Breast epithelium (tissue), 3 donors: ENCODE data around the gene CDH23.

Experiments
- CTCF ChIP-seq, 3 donors: fragments of 450-650 bp; IDR thresholded peaks; one replicate each; pipeline ENCODE4 v1.5.1; 2016 to 2017; ENCODE audit warnings: antibody characterized with exemption in 3 of 3, mild to moderate bottlenecking in 3 of 3, moderate library complexity in 3 of 3
- POLR2AphosphoS5 ChIP-seq, 3 donors: sonication (generic); formaldehyde crosslinking; IDR thresholded peaks; one replicate each; pipeline ENCODE4 v1.6.1; 2017; ENCODE audit warnings: antibody characterized with exemption in 3 of 3

DNA sequence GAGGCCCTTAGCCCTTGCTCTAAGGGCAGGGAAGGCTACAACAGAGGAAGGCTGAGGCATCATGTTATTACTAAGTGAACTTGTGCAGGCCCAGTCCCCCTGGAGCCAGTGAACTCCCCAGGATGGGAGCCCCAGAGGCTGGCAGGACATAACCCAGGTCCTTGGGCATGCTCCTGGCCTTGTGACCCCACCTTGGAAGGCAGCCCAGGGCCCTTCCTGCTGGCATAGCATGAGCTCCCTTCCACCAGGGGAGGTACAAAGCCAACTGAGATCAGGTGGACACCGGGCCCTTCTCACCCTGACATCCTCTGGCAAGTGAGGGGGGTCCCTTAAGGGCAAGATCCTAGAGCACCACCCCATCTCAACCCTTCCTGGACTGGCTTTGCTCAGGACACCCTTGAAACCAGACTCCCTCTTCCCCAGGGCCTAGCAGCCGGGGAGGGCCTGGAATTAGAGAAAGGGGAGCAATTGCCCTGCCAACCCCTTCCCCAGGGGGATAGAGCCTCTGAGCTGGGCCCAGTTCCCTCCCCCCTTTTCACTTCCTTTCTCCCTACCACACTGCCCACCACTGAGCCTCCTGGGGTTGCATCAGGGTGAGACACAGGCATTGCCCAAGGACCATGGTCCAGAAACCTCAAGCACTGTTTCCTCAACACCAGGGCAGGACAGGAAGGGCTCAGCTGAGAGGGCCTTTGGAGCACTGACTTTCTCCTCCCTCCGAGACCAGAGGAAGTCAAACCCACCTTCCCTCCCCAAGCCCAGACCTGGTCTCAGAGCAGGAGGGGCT lies 378.4 kb downstream of the CDH23 start:
- no peak for TF ChIP-seq POLR2AphosphoS5 (IDR thresholded peaks at IDR 0.05)
- no peak for TF ChIP-seq CTCF (IDR thresholded peaks at IDR 0.05)
